Measurements from ENCODE around the gene CDKN1A.

DNA sequence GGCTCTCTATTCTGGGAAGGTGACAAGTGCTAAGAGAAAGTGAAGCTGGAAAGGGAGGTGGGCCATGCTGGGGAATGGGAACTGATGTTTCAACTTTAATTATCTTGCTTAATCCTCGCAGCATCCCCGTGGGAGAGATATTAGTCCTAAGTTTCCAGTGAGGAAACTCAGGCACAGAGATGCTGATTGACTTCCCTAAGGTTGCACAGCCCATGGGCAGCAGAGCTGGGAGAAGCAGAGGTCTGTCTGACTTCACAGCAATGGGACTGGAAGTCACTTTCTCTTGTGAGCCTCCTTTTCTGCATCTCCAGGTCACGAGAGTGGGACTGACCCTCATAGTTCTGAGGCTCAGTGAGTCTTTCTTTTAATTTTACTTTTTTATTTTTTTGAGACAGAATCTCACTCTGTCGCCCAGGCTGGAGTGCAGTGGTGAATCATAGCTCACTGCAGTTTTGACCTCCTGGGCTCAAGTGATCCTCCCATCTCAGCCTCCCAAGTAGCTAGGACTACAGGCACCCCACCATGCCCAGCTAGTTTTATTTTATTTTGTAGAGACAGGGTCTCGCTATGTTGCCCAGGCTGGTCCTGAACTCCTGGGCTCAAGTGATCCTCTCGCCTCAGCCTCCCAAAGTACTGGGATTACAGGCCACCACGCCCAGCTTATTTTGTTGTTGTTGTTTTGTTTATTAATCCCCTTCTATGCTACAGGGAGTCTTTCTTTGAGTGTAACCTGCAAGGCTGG is 21.7 kb downstream of the CDKN1A start:
- TF ChIP-seq POLR2A (IDR thresholded peaks at IDR 0.05; ENCODE audit: low read depth, low read length) (no peak), POLR2AphosphoS5 (IDR thresholded peaks at IDR 0.05; ENCODE audit: low read depth, low read length) (no peak), POU2F2 (IDR thresholded peaks at IDR 0.05; ENCODE audit: low read depth, low read length) (no peak), TAF1 (IDR thresholded peaks at IDR 0.05; ENCODE audit: low read depth, low read length) (no peak), SPI1 (IDR thresholded peaks at IDR 0.05; ENCODE audit: low read depth, low read length) (no peak), PAX5 (IDR thresholded peaks at IDR 0.05; ENCODE audit: insufficient read depth, low read length, severe bottlenecking) (no peak)
